SJSA1 (cell line): ENCODE data around the gene GNG4. TPM values are rescaled to one million over a fixed set of nuclear protein-coding genes. Genes with fewer than 3 reads are reported as not detected.
"Not testable (repeated sequence)": the region's sequence is repeated elsewhere in the genome, so short reads cannot be mapped to it uniquely, and the experiment has no call there.

Experiments used
- DNase-seq, 2 experiments: peaks; one replicate each; pipeline ENCODE4 v3.0.0-alpha.2; 2015 to 2020; ENCODE audit warnings: low spot score in 2 of 2, low read depth in 1 of 2
- H3K27ac ChIP-seq: fragments of 250-450 bp; sonication (Bioruptor Pico); 2 replicates; pipeline ENCODE4 v1.5.1; 2020; ENCODE audit warnings: mild to moderate bottlenecking, moderate library complexity
- H3K27me3 ChIP-seq: fragments of 250-450 bp; sonication (Bioruptor Pico); replicated peaks from 2 replicates; pipeline ENCODE4 v1.5.1; 2020; ENCODE audit warnings: mild to moderate bottlenecking, moderate library complexity
- H3K36me3 ChIP-seq: fragments of 250-450 bp; sonication (Bioruptor Pico); 2 replicates; pipeline ENCODE4 v1.5.1; 2020; ENCODE audit warnings: mild to moderate bottlenecking
- H3K4me1 ChIP-seq: fragments of 250-450 bp; sonication (Bioruptor Pico); replicated peaks from 2 replicates; pipeline ENCODE4 v1.6.1; 2021; ENCODE audit warnings: mild to moderate bottlenecking
- H3K4me3 ChIP-seq: fragments of 250-450 bp; sonication (Bioruptor Pico); 2 replicates; pipeline ENCODE4 v1.5.1; 2020; ENCODE audit warnings: mild to moderate bottlenecking
- H3K9me3 ChIP-seq: fragments of 250-450 bp; sonication (Bioruptor Pico); replicated peaks from 2 replicates; pipeline ENCODE4 v1.5.1; 2020; ENCODE audit warnings: mild to moderate bottlenecking
- total RNA-seq: library from RNA; depleted of rRNA; stranded (reverse); fragments of >200 nt; shearing (Covaris generic); gene quantifications from 2 replicates; pipeline ENCODE4 v1.2.3, GENCODE V29; 2014

Gene GNG4
- total RNA-seq, 1 experiment from 2014 or later, result 2.3 TPM

- no peaks in the 10 kb centered on the region for H3K9me3 ChIP-seq
- no peaks in the 10 kb centered on the region for H3K27me3 ChIP-seq
- no peaks in the 10 kb centered on the region for H3K4me1 ChIP-seq
- no peak overlapping the region for H3K4me3 ChIP-seq
- DNase-seq, result no peak
- no peaks in the 10 kb centered on the region for H3K36me3 ChIP-seq
- no peak overlapping the region for H3K27ac ChIP-seq
These were observed 12.0 kb upstream of the GNG4 start for GRCh38 chr1:235661568-235661967.

DNA sequence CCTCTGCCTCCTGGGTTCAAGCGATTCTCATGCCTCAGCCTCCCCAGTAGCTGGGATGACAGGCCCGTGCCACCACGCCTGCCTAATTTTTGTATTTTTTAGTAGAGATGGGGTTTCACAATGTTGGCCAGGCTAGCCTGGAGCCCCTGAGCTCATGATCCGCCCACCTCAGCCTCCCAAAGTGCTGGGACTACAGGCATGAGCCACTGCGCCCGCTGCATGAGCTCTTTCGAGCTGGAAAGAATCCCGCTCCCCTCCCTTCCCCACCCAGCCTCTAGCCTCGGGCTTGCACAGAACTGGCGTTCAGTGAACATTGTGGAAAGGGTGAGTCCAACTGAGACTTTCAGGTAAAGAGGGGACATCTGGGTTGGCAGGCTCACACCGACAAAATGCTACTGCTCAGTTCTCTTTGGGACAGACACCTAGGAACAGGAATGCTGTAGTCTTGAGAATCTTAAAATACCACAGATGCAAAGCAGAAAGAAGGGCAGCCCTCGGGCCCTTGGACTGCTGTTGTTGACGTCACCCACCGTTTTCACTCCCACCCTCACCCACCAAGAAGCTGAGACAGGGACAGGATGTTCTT lies 9.7 kb upstream of the GNG4 start:
- Histone ChIP-seq H3K9me3 (no peaks in the 10 kb centered on the region), H3K4me3 (no peak overlapping the region), H3K27me3 (no peaks in the 10 kb centered on the region), H3K36me3 (no peaks in the 10 kb centered on the region), H3K27ac (no peak overlapping the region), H3K4me1 (no peaks in the 10 kb centered on the region)
- no peak for DNase-seq

DNA sequence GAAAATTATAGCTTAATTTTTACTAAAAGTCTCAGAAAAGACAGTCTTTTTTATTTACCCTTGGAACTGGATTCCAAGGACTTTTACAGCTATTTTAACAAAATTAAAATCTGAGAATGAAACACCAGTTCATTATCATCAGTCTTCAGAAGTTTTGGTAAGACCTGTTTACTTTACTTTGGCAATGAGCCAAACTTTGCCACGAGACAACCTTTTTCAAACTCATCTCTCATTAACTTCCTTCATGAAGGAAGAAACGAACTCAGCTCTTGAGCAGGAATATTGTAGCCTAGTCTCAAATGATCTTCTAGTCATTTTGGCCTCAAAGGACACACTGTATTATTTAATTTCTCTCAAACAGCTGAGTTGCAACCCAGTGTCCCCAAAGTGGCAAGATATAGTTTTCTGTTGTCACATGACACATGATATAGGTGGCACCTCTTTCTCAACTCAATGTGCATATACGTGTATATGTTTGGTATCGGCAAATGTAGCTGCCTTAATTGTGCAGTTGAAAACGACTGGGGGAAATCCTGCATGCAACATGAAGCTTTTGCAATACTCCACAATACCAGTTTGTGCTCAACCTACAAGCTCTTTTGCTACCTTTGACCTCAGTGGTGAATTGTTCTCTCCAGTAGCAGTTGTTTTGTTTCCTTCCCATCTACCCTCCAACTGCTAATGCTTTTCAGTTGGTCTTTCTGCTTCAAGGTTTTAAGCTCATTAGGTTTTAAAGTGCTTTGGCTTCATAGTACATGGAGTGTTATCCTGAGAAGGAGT lies 8.4 kb upstream of the GNG4 start:
- Histone ChIP-seq H3K27me3 (0 out of 2 replicates have a peak, but pooled peaks cover 4% of the 10 kb centered on the region), H3K9me3 (no peaks in the 10 kb centered on the region), H3K4me1 (no peaks in the 10 kb centered on the region), H3K4me3 (no peak overlapping the region), H3K36me3 (no peaks in the 10 kb centered on the region), H3K27ac (no peak overlapping the region)
- no peak for DNase-seq

DNA sequence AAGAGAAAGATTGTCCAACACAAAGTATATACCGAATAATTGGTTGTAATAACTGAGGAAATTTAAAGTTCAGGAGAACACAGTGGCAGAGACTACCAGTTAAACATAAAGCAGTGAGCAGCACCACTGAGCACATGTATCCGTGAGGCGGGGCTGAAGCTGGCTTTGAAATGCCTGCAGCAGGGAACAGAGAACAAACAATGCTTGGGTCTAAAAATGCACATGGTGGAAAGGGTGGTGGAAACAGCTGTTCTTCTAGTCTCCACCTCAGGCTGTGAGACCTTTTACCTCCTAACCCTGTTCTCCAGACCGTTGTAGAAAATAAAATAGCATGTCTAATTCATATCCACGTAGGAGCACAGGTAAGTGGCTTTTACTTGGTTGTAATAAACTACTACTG lies 7.7 kb upstream of the GNG4 start:
- Histone ChIP-seq H3K9me3 (no peaks in the 10 kb centered on the region), H3K36me3 (no peaks in the 10 kb centered on the region), H3K27me3 (0 out of 2 replicates have a peak, but pooled peaks cover 4% of the 10 kb centered on the region), H3K4me3 (no peak overlapping the region), H3K4me1 (no peaks in the 10 kb centered on the region), H3K27ac (no peak overlapping the region)
- DNase-seq, result no peak

DNA sequence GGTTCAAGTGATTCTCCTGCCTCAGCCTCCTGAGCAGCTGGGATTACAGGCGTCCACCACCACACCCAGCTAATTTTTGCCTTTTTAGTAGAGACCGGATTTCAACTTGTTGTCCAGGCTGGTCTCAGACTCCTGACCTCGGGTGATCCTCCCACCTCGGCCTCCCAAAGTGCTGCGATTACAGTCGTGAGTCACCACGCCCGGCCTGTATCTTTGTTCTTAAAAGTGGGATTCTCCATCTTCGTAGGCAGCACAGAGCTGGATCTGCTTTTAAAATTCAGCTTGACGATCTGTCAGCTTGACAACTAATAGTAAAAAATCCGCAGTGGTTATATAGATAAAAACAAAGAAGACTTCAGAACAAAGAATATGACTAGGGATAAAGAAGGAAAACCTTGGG lies 2.8 kb upstream of the GNG4 start:
- H3K4me1 ChIP-seq, result peaks cover 18% of the 10 kb centered on the region
- no peak overlapping the region for H3K4me3 ChIP-seq
- DNase-seq, result no peak
- H3K27me3 ChIP-seq, result peaks cover 9% of the 10 kb centered on the region; the same call in 1 of the 2 replicates
- H3K27ac ChIP-seq, result no peak overlapping the region
- no peaks in the 10 kb centered on the region for H3K36me3 ChIP-seq
- peaks cover 7% of the 10 kb centered on the region; the same call in 1 of the 2 replicates for H3K9me3 ChIP-seq

GRCh38 chr1:235651170-235651806 lies 1.7 kb upstream of the GNG4 start:
- H3K9me3 ChIP-seq, result peaks cover 7% of the 10 kb centered on the region; the same call in 1 of the 2 replicates
- DNase-seq, result no peak
- H3K4me3 ChIP-seq, result no peak overlapping the region
- no peaks in the 10 kb centered on the region for H3K36me3 ChIP-seq
- peaks cover 9% of the 10 kb centered on the region; the same call in 1 of the 2 replicates for H3K27me3 ChIP-seq
- peaks cover 18% of the 10 kb centered on the region for H3K4me1 ChIP-seq
- no peak overlapping the region for H3K27ac ChIP-seq

DNA sequence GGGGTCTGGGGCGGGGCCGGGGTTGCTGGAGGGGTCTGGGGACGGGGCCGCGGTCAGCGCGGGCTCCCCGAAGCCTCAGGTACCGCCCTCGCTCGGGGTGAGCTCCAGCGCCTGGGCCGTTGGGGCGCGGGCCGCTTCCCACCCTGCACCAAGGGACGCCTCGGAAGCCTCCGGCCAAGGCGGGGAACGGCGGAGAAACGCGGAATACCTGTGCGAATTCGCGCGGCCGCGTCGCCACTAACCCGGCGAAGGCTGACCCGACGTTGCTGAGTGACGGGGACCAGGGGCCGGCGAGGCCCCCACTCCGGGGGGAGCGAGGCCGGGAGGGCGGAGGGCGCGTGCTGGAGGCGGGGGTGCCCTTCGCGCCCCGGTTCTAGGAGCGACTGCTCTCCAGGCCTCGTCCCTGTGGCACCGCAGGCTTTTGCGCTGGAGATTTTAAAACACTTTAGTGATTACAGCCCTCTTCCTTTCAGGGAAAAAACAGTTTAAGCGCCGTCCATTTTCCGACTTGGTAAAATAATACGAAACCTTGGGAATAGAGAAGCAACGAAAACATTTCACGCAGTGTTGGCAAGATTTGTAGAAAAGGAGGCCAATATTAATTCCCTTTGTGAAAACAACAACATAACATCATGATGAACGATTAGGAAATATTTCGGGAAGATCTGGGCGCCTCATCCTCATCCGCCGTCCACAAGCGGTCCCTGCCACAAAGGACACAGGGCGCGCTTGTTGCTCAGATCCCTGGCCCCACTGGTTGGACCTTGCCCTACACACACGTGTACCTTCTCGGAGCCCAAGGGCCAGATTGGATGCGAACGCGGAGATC lies 971 bp upstream of the GNG4 start:
- no peak overlapping the region for H3K27ac ChIP-seq
- peaks cover 9% of the 10 kb centered on the region; the same call in 1 of the 2 replicates for H3K27me3 ChIP-seq
- DNase-seq, result no peak

DNA sequence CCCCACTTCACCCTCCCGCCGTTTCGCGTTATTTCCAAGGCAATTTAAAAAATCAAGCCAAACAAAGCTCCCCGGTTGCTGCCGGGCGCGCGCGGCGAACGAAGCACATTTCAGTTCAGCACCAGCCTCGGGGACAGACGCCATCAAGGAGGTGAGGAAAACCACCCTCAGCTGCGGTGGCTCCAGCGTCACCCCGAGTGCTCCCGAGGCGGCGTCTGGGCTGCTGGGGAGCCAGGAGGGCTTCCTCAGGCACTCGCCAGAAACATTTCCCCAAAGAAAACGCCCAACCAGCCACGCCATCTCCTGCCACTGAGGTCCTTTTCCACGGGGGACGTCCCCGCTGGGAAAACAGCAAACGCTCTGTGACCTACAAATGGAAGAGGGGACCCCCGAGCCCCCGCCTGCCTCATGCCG lies 623 bp downstream of the GNG4 start:
- H3K4me1 ChIP-seq, result peaks cover 18% of the 10 kb centered on the region
- H3K36me3 ChIP-seq, result no peaks in the 10 kb centered on the region
- peak overlapping the region; percentile 44 for H3K4me3 ChIP-seq
- H3K27ac ChIP-seq, result no peak overlapping the region
- peaks cover 7% of the 10 kb centered on the region; the same call in 1 of the 2 replicates for H3K9me3 ChIP-seq
- peak; percentile 57 to 65 for DNase-seq
- H3K27me3 ChIP-seq, result peaks cover 7% of the 10 kb centered on the region; the same call in 1 of the 2 replicates

More for the DNA sequence above, 971 bp upstream of the GNG4 start:
- H3K9me3 ChIP-seq, result peaks cover 7% of the 10 kb centered on the region; the same call in 1 of the 2 replicates
- H3K4me1 ChIP-seq, result peaks cover 18% of the 10 kb centered on the region
- no peak overlapping the region for H3K4me3 ChIP-seq
- no peaks in the 10 kb centered on the region for H3K36me3 ChIP-seq

DNA sequence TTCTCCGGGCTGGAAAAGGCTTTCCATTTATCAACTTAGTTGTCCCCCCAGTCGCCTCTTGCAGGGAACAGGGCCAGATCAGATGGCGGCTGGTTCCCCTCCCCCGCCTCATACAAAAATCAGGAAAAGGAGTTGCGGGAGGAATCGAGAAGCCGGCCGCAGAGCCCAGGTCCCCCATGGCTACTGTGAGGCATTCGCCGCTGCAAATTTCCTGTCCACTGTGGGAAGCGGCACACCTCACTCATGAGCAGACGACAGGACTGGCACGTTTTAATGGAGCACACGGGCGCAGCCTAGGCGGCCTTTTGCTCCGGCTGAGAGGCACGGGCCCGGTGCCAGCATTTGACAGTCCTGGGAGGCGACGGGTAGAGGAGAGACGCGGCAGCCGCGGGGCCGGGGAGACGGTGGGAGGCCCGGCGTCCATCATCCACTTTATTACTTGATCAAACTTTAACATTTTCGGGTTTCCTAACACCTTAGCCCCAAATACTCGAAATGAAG lies 1.1 kb downstream of the GNG4 start:
- H3K4me3 ChIP-seq, result peak overlapping the region; percentile 44
- no peak for DNase-seq

GRCh38 chr1:235647537-235647936 lies 2.0 kb downstream of the GNG4 start:
- not testable (repeated sequence) for H3K9me3 ChIP-seq, DNase-seq, H3K27me3 ChIP-seq, H3K27ac ChIP-seq, H3K4me3 ChIP-seq, H3K36me3 ChIP-seq
- H3K4me1 ChIP-seq, result peaks cover 24% of the 10 kb centered on the region

More for the DNA sequence above, 1.1 kb downstream of the GNG4 start:
- H3K36me3 ChIP-seq, result no peaks in the 10 kb centered on the region
- H3K27ac ChIP-seq, result no peak overlapping the region
- peaks cover 18% of the 10 kb centered on the region for H3K4me1 ChIP-seq
- H3K9me3 ChIP-seq, result peaks cover 7% of the 10 kb centered on the region; the same call in 1 of the 2 replicates
- peaks cover 5% of the 10 kb centered on the region; the same call in 1 of the 2 replicates for H3K27me3 ChIP-seq

- Histone ChIP-seq H3K4me1 (peaks cover 33% of the 10 kb centered on the region), H3K4me3 (no peak overlapping the region), H3K9me3 (peaks cover 7% of the 10 kb centered on the region; the same call in 1 of the 2 replicates), H3K36me3 (no peaks in the 10 kb centered on the region), H3K27ac (no peak overlapping the region), H3K27me3 (peaks cover 5% of the 10 kb centered on the region; the same call in 1 of the 2 replicates)
- no peak for DNase-seq
These were observed 3.1 kb downstream of the GNG4 start for GRCh38 chr1:235646463-235646862.

DNA sequence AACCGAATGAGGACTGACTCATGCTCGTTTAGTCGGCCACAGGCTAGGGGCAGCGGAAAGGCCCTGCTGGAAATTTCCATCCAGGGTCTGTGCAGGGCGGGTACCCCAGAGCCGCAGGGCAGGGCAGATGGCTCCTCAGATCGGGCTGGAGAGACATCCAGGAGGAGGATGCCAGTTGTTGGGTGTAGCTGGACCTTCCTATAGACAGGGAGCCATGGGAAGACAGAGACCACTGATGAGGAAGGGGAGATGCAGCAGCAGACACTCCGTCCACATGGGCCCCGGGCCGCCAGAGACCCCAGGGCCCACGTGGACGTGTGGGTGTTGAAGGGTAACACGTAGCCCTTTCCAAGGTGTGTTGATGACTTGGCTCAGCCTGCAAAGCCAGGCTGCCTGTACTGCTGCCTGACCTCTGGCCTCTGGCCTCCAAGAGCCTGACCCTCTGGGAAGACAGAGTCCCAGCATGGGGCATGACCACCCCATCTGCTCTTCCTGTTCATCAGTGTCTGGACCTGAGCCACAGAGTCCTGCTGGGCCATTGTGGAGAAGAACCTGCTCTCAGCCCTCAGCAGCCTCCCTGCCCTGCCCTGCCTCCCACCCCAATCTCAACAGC lies 4.8 kb downstream of the GNG4 start:
- H3K27ac ChIP-seq, result no peak overlapping the region
- no peak overlapping the region for H3K4me3 ChIP-seq
- no peaks in the 10 kb centered on the region for H3K36me3 ChIP-seq
- H3K4me1 ChIP-seq, result peaks cover 33% of the 10 kb centered on the region
- no peaks in the 10 kb centered on the region for H3K9me3 ChIP-seq
- DNase-seq, result no peak
- no peaks in the 10 kb centered on the region for H3K27me3 ChIP-seq
